Calu3 (cell line): ENCODE data around the gene ARHGAP6. TPM values are rescaled to one million over a fixed set of nuclear protein-coding genes. Genes with fewer than 3 reads are reported as not detected.

ENCODE experiments used
- BruUV-seq: library from RNA; stranded (reverse); fragments of 400-500 nt; replicated peaks from 2 replicates; lab custom pipeline; 2021; lab: Mats Ljungman, UMichigan
- CTCF ChIA-PET: fragments of 300-600 bp; sonication (Branson Sonifier 250); formaldehyde crosslinking; loops from one replicate; lab custom pipeline; 2022; ENCODE audit warnings: antibody characterized with exemption; lab: Charles Lee
- DNase-seq: peaks from one replicate; pipeline ENCODE4 v3.0.0; 2022
- H3K27ac Mint-ChIP-seq: one replicate; pipeline ENCODE4 v1.8.0; 2022; ENCODE audit warnings: mixed read lengths; ENCODE audit not compliant: unreplicated experiment
- H3K27me3 Mint-ChIP-seq: one replicate; pipeline ENCODE4 v1.8.0; 2022; ENCODE audit warnings: mixed read lengths; ENCODE audit not compliant: unreplicated experiment
- H3K36me3 Mint-ChIP-seq: one replicate; pipeline ENCODE4 v1.8.0; 2022; ENCODE audit warnings: mild to moderate bottlenecking, moderate library complexity, mixed read lengths; ENCODE audit not compliant: insufficient read depth, unreplicated experiment
- H3K4me1 Mint-ChIP-seq: one replicate; pipeline ENCODE4 v1.8.0; 2022; ENCODE audit warnings: mild to moderate bottlenecking, low read depth, mixed read lengths; ENCODE audit not compliant: unreplicated experiment
- H3K4me3 Mint-ChIP-seq: one replicate; pipeline ENCODE4 v1.8.0; 2022; ENCODE audit warnings: mild to moderate bottlenecking, low read depth, moderate library complexity, mixed read lengths; ENCODE audit not compliant: unreplicated experiment
- H3K9me3 Mint-ChIP-seq: one replicate; pipeline ENCODE4 v1.8.0; 2022; ENCODE audit warnings: low read depth, mixed read lengths; ENCODE audit not compliant: unreplicated experiment
- intact Hi-C: fragments of 100-400 bp; cut with micrococcal nuclease; formaldehyde crosslinking; loops from one replicate; pipeline ENCODE4 v1.10.0; 2022; ENCODE audit not compliant: unreplicated experiment
- total RNA-seq: library from RNA; stranded (reverse); gene quantifications from 2 replicates; pipeline ENCODE4 v1.2.3, GENCODE V29; 2022
- TF ChIP-seq, protein P1 (sequence below): fragments of 200-600 bp; IDR thresholded peaks from one replicate; pipeline ENCODE4 v1.8.0; 2022; ENCODE audit warnings: antibody characterized with exemption; ENCODE audit not compliant: unreplicated experiment

ARHGAP6 gene
- total RNA-seq, 1 experiment from 2014 or later = not detected

GRCh38 chrX:11641349-11642065 is 24.2 kb downstream of the ARHGAP6 start:
- no TSS peak for BruUV-seq
- Mint-ChIP-seq H3K4me3 (no peak overlapping the region), H3K27me3 (peaks cover 67% of the 10 kb centered on the region), H3K4me1 (no peaks in the 10 kb centered on the region), H3K36me3 (no peaks in the 10 kb centered on the region), H3K9me3 (no peaks in the 10 kb centered on the region), H3K27ac (no peak overlapping the region)
- TF ChIP-seq, protein P1, sequence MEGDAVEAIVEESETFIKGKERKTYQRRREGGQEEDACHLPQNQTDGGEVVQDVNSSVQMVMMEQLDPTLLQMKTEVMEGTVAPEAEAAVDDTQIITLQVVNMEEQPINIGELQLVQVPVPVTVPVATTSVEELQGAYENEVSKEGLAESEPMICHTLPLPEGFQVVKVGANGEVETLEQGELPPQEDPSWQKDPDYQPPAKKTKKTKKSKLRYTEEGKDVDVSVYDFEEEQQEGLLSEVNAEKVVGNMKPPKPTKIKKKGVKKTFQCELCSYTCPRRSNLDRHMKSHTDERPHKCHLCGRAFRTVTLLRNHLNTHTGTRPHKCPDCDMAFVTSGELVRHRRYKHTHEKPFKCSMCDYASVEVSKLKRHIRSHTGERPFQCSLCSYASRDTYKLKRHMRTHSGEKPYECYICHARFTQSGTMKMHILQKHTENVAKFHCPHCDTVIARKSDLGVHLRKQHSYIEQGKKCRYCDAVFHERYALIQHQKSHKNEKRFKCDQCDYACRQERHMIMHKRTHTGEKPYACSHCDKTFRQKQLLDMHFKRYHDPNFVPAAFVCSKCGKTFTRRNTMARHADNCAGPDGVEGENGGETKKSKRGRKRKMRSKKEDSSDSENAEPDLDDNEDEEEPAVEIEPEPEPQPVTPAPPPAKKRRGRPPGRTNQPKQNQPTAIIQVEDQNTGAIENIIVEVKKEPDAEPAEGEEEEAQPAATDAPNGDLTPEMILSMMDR = no peak
- intact Hi-C loops = no loop called here
- no peak for DNase-seq
- CTCF ChIA-PET = no interaction called here

GRCh38 chrX:11640089-11640488 is 25.6 kb downstream of the ARHGAP6 start:
- DNase-seq = no peak
- Mint-ChIP-seq H3K27me3 (peaks cover 53% of the 10 kb centered on the region), H3K4me3 (no peak overlapping the region), H3K4me1 (no peaks in the 10 kb centered on the region), H3K36me3 (no peaks in the 10 kb centered on the region), H3K9me3 (no peaks in the 10 kb centered on the region), H3K27ac (no peak overlapping the region)
- CTCF ChIA-PET = no interaction called here
- intact Hi-C loops = no loop called here
- no TSS peak for BruUV-seq
- TF ChIP-seq, protein P1 = no peak

DNA sequence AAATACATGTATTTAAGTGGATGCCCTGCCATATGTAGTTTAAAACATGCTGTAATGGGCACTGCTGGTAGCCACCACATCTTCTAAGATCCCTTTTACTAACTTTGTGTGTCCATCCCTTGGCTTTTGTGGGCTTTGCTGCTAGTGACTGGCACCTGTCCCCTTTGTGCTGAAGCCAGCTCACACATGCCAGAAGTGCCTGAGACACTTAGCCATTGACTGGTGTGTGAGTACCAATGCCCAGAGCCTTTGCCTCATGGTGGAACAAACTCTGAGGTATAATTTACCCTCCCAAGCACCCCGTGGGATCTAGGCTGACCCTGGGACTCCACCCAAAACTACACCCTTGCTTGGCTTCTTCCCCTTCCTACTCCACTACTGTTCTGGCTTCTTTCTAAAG is 33.0 kb downstream of the ARHGAP6 start:
- Mint-ChIP-seq H3K27ac (no peak overlapping the region), H3K4me3 (no peak overlapping the region), H3K9me3 (no peaks in the 10 kb centered on the region), H3K27me3 (peaks cover 44% of the 10 kb centered on the region), H3K36me3 (no peaks in the 10 kb centered on the region), H3K4me1 (no peaks in the 10 kb centered on the region)
- TF ChIP-seq, protein P1 = no peak
- BruUV-seq = no TSS peak
- no peak for DNase-seq
- intact Hi-C loops = no loop called here
- CTCF ChIA-PET = no interaction called here

DNA sequence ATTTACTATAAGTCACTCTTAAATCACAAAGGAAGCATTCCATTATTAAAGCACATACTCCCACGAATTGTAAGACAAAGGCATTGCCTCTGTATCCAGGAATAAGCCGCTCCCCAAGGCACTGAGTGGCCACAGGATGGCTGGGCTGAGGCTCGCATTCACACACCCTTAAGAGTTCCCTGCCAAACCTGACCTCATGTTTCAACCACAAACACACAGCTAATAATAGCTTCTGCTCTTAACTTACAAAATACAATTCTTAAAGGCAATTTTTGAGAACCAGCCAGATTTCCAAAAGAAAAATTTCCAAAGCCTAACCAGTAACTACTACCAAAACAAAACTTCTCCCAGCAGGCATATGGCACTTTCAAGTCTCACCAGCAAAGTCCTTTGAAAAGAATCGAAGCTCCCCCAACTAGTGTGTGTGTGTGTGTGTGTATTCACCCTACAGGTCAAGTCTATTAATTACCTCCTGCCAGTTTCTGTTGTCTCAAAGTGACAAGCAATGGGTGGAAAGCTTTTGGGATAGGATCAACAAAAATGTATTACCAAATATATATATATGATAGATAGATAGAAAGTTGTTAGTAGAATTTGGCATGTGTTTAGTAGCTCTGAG is 36.0 kb downstream of the ARHGAP6 start:
- TF ChIP-seq, protein P1 = no peak
- H3K4me1 Mint-ChIP-seq = no peaks in the 10 kb centered on the region
- DNase-seq = no peak
- CTCF ChIA-PET = no interaction called here
- no peak overlapping the region for H3K27ac Mint-ChIP-seq
- H3K4me3 Mint-ChIP-seq = no peak overlapping the region
- no peaks in the 10 kb centered on the region for H3K9me3 Mint-ChIP-seq
- BruUV-seq = no TSS peak
- H3K27me3 Mint-ChIP-seq = peaks cover 44% of the 10 kb centered on the region
- intact Hi-C loops = no loop called here
- no peaks in the 10 kb centered on the region for H3K36me3 Mint-ChIP-seq
